HG02973 (cell line): Measurements from ENCODE around the gene TPPP2.
"Not testable (repeated sequence)": the region's sequence is repeated elsewhere in the genome, so short reads cannot be mapped to it uniquely, and the experiment has no call there.

Source experiments
- ATAC-seq: cut with Tn5 transposase; IDR thresholded peaks from one replicate; pipeline ENCODE4 v1.9.1; 2021; ENCODE audit warnings: moderate library complexity; ENCODE audit not compliant: unreplicated experiment

TPPP2 gene

GRCh38 chr14:21029917-21030316, at the start of gene TPPP2:
Gene TPPP2, plus strand, starts transcription at chr14:21030217. Its CDS starts 365 bp downstream, at chr14:21030582.
- no peak for ATAC-seq

- no peak for ATAC-seq
These were observed 49.1 kb upstream of the TPPP2 start for GRCh38 chr14:20980906-20981305.

- ATAC-seq: no peak
These were observed 47.2 kb upstream of the TPPP2 start for GRCh38 chr14:20982646-20983369.

GRCh38 chr14:20985650-20986049, 44.4 kb upstream of the TPPP2 start:
- not testable (repeated sequence) for ATAC-seq

- no peak for ATAC-seq
These were observed 43.2 kb upstream of the TPPP2 start for GRCh38 chr14:20986811-20987210.

GRCh38 chr14:20988717-20989470, 41.1 kb upstream of the TPPP2 start:
- no peak for ATAC-seq

- no peak for ATAC-seq
These were observed 40.6 kb upstream of the TPPP2 start for GRCh38 chr14:20989471-20989786.

GRCh38 chr14:20989787-20990600, 40.0 kb upstream of the TPPP2 start, which contains the start of gene METTL17:
Gene METTL17, plus strand, starts transcription at chr14:20989980. Its CDS starts 23 bp downstream, at chr14:20990003.
- ATAC-seq: peak; percentile 89

- ATAC-seq: no peak
These were observed 33.5 kb upstream of the TPPP2 start for GRCh38 chr14:20996521-20996920.

GRCh38 chr14:20997115-20997514, 32.9 kb upstream of the TPPP2 start:
- no peak for ATAC-seq

- no peak for ATAC-seq
These were observed 32.5 kb upstream of the TPPP2 start for GRCh38 chr14:20997564-20997963.

- no peak for ATAC-seq
These were observed 31.9 kb upstream of the TPPP2 start for GRCh38 chr14:20998139-20998538.

- ATAC-seq: no peak
These were observed 31.2 kb upstream of the TPPP2 start, which contains the start of gene SLC39A2 for GRCh38 chr14:20998674-20999366. Gene SLC39A2, plus strand, starts transcription at chr14:20999293. Its CDS starts 154 bp downstream, at chr14:20999447.

- no peak for ATAC-seq
These were observed 30.4 kb upstream of the TPPP2 start for GRCh38 chr14:20999591-20999990.

- ATAC-seq: no peak
These were observed 28.8 kb upstream of the TPPP2 start for GRCh38 chr14:21001218-21001617.

GRCh38 chr14:21003788-21004346, 26.1 kb upstream of the TPPP2 start:
- ATAC-seq: no peak

GRCh38 chr14:21009721-21010120, 20.3 kb upstream of the TPPP2 start:
- not testable (repeated sequence) for ATAC-seq

- ATAC-seq: no peak
These were observed 18.9 kb upstream of the TPPP2 start for GRCh38 chr14:21011136-21011535.

GRCh38 chr14:21014761-21015190, 15.2 kb upstream of the TPPP2 start:
- no peak for ATAC-seq

GRCh38 chr14:21015312-21015711, 14.7 kb upstream of the TPPP2 start:
- no peak for ATAC-seq
